GM19463 (cell line): ENCODE measurements around the gene METAP1D.

Source experiments
- ATAC-seq: cut with Tn5 transposase; IDR thresholded peaks from one replicate; pipeline ENCODE4 v1.9.1; 2021; ENCODE audit warnings: mild to moderate bottlenecking, moderate library complexity; ENCODE audit not compliant: unreplicated experiment

METAP1D gene

DNA sequence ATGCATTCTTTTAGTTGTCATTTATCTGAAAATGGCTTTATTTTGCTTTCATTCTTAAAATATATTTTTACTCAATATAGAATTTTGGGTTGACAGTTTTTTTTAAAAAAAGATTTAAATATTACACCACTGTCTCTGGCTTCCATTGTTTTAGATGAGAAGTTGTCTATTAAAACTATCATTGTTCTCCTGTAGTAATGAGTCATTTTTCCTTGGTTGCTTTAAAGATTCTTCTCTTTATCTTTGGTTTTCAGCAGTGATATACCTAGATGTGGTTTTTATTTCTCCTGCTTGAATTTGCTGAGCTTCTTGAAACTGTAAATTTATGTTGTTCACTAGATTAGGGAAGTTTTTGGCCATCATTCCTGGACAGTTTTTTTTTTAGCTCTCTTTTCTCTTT is 129.7 kb downstream of the METAP1D start:
- no peak for ATAC-seq
